Liver (tissue), 9 donors: ENCODE results near the gene SIRT7. TPM values are rescaled to one million over a fixed set of nuclear protein-coding genes. Genes with fewer than 3 reads are reported as not detected.

Experiments used
- DNase-seq: peaks from one replicate; pipeline ENCODE4 v3.0.0-alpha.2; 2017; ENCODE audit warnings: low spot score
- H3K27ac ChIP-seq, 2 donors: one replicate each; pipeline ENCODE4 v1.7.0; 2013; ENCODE audit warnings: inconsistent platforms in 2 of 2, low read length in 2 of 2, control low read depth in 1 of 2, low read depth in 1 of 2, mild to moderate bottlenecking in 1 of 2
- H3K27me3 ChIP-seq, 4 donors: one replicate each; pipeline versions ENCODE4 v1.6.1 to v1.7.0; 2013; ENCODE audit warnings: low read length in 3 of 4, inconsistent platforms in 1 of 4, mild to moderate bottlenecking in 1 of 4, moderate library complexity in 1 of 4; ENCODE audit not compliant: control insufficient read depth in 4 of 4, insufficient read depth in 4 of 4
- H3K36me3 ChIP-seq, 4 donors: one replicate each; pipeline versions ENCODE4 v1.6.1 to v1.7.0; 2013; ENCODE audit warnings: low read length in 3 of 4, mild to moderate bottlenecking in 3 of 4, low read depth in 1 of 4, moderate library complexity in 1 of 4; ENCODE audit not compliant: control insufficient read depth in 4 of 4, insufficient read depth in 3 of 4
- H3K4me1 ChIP-seq, 4 donors: one replicate each; pipeline versions ENCODE4 v1.6.1 to v1.7.0; 2013; ENCODE audit warnings: low read length in 3 of 4, mild to moderate bottlenecking in 3 of 4, moderate library complexity in 1 of 4; ENCODE audit not compliant: control insufficient read depth in 4 of 4, insufficient read depth in 4 of 4
- H3K4me3 ChIP-seq, 3 donors: one replicate each; pipeline versions ENCODE4 v1.6.1 to v1.7.0; 2013; ENCODE audit warnings: low read length in 3 of 3, control low read depth in 1 of 3, low read depth in 1 of 3, mild to moderate bottlenecking in 1 of 3
- H3K9ac ChIP-seq, 2 donors: one replicate each; pipeline ENCODE4 v1.7.0; 2013; ENCODE audit warnings: low read length in 2 of 2, mild to moderate bottlenecking in 2 of 2, moderate library complexity in 2 of 2, control low read depth in 1 of 2, low read depth in 1 of 2
- H3K9me3 ChIP-seq, 4 donors: one replicate each; pipeline versions ENCODE4 v1.6.1 to v1.7.0; 2013; ENCODE audit warnings: low read length in 3 of 4; ENCODE audit not compliant: control insufficient read depth in 4 of 4
- EGR1 ChIP-seq, 2 donors: IDR thresholded peaks; 2 replicates each; pipeline ENCODE4 v1.6.1; 2016 to 2018; ENCODE audit warnings: antibody characterized with exemption in 2 of 2, low read depth in 2 of 2
- FOXA1 ChIP-seq: IDR thresholded peaks from 2 replicates; pipeline ENCODE4 v1.6.1; 2016; ENCODE audit warnings: antibody characterized with exemption
- FOXA2 ChIP-seq: IDR thresholded peaks from 2 replicates; pipeline ENCODE4 v1.6.1; 2016; ENCODE audit warnings: antibody characterized with exemption
- GABPA ChIP-seq, 2 donors: IDR thresholded peaks in 1 of 2; conservative IDR thresholded peaks in 1 of 2; 2 replicates each; pipeline ENCODE4 v1.6.1; 2016; ENCODE audit warnings: antibody characterized with exemption in 2 of 2, mild to moderate bottlenecking in 1 of 2, moderate library complexity in 1 of 2
- HNF4G ChIP-seq: IDR thresholded peaks from 2 replicates; pipeline ENCODE4 v1.6.1; 2016; ENCODE audit warnings: antibody characterized with exemption
- JUND ChIP-seq, 2 donors: IDR thresholded peaks; 2 replicates each; pipeline ENCODE4 v1.6.1; 2016; ENCODE audit warnings: antibody characterized with exemption in 2 of 2
- MAX ChIP-seq: IDR thresholded peaks from 2 replicates; pipeline ENCODE4 v1.6.1; 2016; ENCODE audit warnings: antibody characterized with exemption
- NR2F2 ChIP-seq: IDR thresholded peaks from 2 replicates; pipeline ENCODE4 v1.6.1; 2016; ENCODE audit warnings: antibody characterized with exemption
- RAD21 ChIP-seq, 2 donors: IDR thresholded peaks; 2 replicates each; pipeline ENCODE4 v1.6.1; 2016; ENCODE audit warnings: antibody characterized with exemption in 2 of 2, mild to moderate bottlenecking in 2 of 2
- REST ChIP-seq: IDR thresholded peaks from 2 replicates; pipeline ENCODE4 v1.6.1; 2016; ENCODE audit warnings: antibody characterized with exemption, mild to moderate bottlenecking
- RXRA ChIP-seq, 2 donors: IDR thresholded peaks; 2 replicates each; pipeline ENCODE4 v1.6.1; 2017 to 2018; ENCODE audit warnings: antibody characterized with exemption in 2 of 2, mild to moderate bottlenecking in 1 of 2
- SP1 ChIP-seq: IDR thresholded peaks from 2 replicates; pipeline ENCODE4 v1.6.1; 2018; ENCODE audit warnings: antibody characterized with exemption, mild to moderate bottlenecking
- TAF1 ChIP-seq: conservative IDR thresholded peaks from 2 replicates; pipeline ENCODE4 v1.6.1; 2016; ENCODE audit warnings: antibody characterized with exemption, mild to moderate bottlenecking
- YY1 ChIP-seq: IDR thresholded peaks from 2 replicates; pipeline ENCODE4 v1.6.1; 2016; ENCODE audit warnings: antibody characterized with exemption, mild to moderate bottlenecking
- ZBTB33 ChIP-seq: IDR thresholded peaks from 2 replicates; pipeline ENCODE4 v1.6.1; 2016; ENCODE audit warnings: antibody characterized with exemption
- WGBS: extraction: QIAGEN DNeasy Blood & Tissue Kit; methylation state at CpG from one replicate; pipeline ENCODE4 v1.1.7; 2013; 5-methylcytosine and 5-hydroxymethylcytosine counted together
- polyA plus RNA-seq, 2 donors: library from polyadenylated mRNA; stranded (reverse) in 1 of 2; unstranded in 1 of 2; fragments of 200-250 nt in 1 of 2; fragments of >200 nt in 1 of 2; fragmentation: Nextera tagmentation in 1 of 2; extraction: Ambion mirVana in 1 of 2; gene quantifications; one replicate each; pipeline versions ENCODE4 v1.2.1 to v1.2.3, GENCODE V29; 2013 to 2015
- total RNA-seq, 2 donors: library from RNA; depleted of rRNA; stranded (reverse); fragments of >200 nt; gene quantifications; one replicate each; pipeline ENCODE4 v1.2.3, GENCODE V29; 2014
- TF ChIP-seq, protein P1 (sequence below): fragments of 150-350 bp; IDR thresholded peaks from 2 replicates; pipeline ENCODE4 v1.5.1; 2017; ENCODE audit warnings: improper control_type of control experiment, low read depth, low read length; ENCODE audit not compliant: missing input control
- donor health status: healthy.
- donor health status: healthy.
- donor health status: healthy.
- donor health status: healthy.
- donor health status: healthy.

The SIRT7 gene
- total and polyA plus RNA-seq, 4 donors: 7.1 to 16.5 (median 11.5) TPM

- TF ChIP-seq SP1: no peak
Observed at GRCh38 chr17:81898885-81899284, 19.1 kb downstream of the SIRT7 start (continued).

GRCh38 chr17:81898029-81898866 is 19.7 kb downstream of the SIRT7 start:
- peaks cover 2 to 19% (median 12%) of the 10 kb centered on the region in 4 donors for H3K4me1 ChIP-seq
- H3K27ac ChIP-seq: no peak overlapping the region
- H3K9ac ChIP-seq: no peak overlapping the region
- TF ChIP-seq JUND (IDR thresholded peaks at IDR 0.05): no peak
- TF ChIP-seq NR2F2: no peak
- no peak for TF ChIP-seq HNF4G
- TF ChIP-seq, protein P1, sequence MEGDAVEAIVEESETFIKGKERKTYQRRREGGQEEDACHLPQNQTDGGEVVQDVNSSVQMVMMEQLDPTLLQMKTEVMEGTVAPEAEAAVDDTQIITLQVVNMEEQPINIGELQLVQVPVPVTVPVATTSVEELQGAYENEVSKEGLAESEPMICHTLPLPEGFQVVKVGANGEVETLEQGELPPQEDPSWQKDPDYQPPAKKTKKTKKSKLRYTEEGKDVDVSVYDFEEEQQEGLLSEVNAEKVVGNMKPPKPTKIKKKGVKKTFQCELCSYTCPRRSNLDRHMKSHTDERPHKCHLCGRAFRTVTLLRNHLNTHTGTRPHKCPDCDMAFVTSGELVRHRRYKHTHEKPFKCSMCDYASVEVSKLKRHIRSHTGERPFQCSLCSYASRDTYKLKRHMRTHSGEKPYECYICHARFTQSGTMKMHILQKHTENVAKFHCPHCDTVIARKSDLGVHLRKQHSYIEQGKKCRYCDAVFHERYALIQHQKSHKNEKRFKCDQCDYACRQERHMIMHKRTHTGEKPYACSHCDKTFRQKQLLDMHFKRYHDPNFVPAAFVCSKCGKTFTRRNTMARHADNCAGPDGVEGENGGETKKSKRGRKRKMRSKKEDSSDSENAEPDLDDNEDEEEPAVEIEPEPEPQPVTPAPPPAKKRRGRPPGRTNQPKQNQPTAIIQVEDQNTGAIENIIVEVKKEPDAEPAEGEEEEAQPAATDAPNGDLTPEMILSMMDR: no peak
- TF ChIP-seq RAD21 (IDR thresholded peaks at IDR 0.05): no peak
- TF ChIP-seq SP1: no peak
- no peak for TF ChIP-seq RXRA (IDR thresholded peaks at IDR 0.05)
- TF ChIP-seq GABPA (IDR thresholded peaks at IDR 0.05 in 1 of 2, conservative IDR thresholded peaks at IDR 0.05 in 1 of 2): no peak
- TF ChIP-seq REST: no peak
- TF ChIP-seq FOXA2: no peak
- TF ChIP-seq FOXA1: no peak
- no peak for TF ChIP-seq ZBTB33
- TF ChIP-seq YY1: no peak
- no peak for TF ChIP-seq TAF1
- no peak for TF ChIP-seq MAX
- no peak for TF ChIP-seq EGR1 (IDR thresholded peaks at IDR 0.05; ENCODE audit: low read depth in 2 of 2)
- WGBS: 94% methylated on average over 19 of the region's 19 CpGs
- H3K4me3 ChIP-seq: no peak overlapping the region
- H3K9me3 ChIP-seq: no peaks in the 10 kb centered on the region
- peaks cover 6 to 37% (median 7%) of the 10 kb centered on the region in 4 donors for H3K36me3 ChIP-seq
- no peak for DNase-seq
- no peaks in the 10 kb centered on the region for H3K27me3 ChIP-seq
